HG02763 (cell line): ENCODE data around the gene ZCCHC18.
"Not testable (repeated sequence)": the region's sequence is repeated elsewhere in the genome, so short reads cannot be mapped to it uniquely, and the experiment has no call there.

Experiments used
- ATAC-seq: cut with Tn5 transposase; IDR thresholded peaks from one replicate; pipeline ENCODE4 v1.9.1; 2021; ENCODE audit warnings: mild to moderate bottlenecking, moderate library complexity; ENCODE audit not compliant: unreplicated experiment

The ZCCHC18 gene

GRCh38 chrX:104112326-104112951 lies at the start of gene ZCCHC18:
ZCCHC18 (plus strand) TSS chrX:104112523; CDS start chrX:104114112, 1,589 bp downstream.
- ATAC-seq = peak; percentile 60

DNA sequence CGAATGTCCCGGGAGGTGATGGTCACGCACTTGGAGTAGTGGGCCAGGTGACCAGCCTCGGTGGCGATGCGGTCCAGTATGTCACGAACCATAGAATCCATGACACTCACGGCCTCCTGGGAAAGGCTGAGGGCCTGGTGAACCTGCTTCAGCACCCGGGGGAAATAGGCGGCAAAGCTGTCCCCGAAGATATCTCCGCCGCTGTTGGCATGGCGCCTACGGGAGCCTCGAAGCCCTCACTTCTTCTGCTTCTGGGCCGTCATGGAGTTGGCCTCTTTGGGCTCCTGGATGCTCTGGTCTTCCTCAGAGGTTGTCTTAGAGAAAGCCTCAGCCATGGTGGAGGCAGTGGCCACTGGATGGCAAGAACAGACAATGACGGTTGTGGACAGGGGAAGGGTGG lies 49.7 kb upstream of the ZCCHC18 start:
- ATAC-seq = not testable (repeated sequence)

GRCh38 chrX:104075778-104076445 lies 36.4 kb upstream of the ZCCHC18 start, which contains the start of gene TMSB15C:
TMSB15C (minus strand) TSS chrX:104076236.
- peak; percentile 99 for ATAC-seq

DNA sequence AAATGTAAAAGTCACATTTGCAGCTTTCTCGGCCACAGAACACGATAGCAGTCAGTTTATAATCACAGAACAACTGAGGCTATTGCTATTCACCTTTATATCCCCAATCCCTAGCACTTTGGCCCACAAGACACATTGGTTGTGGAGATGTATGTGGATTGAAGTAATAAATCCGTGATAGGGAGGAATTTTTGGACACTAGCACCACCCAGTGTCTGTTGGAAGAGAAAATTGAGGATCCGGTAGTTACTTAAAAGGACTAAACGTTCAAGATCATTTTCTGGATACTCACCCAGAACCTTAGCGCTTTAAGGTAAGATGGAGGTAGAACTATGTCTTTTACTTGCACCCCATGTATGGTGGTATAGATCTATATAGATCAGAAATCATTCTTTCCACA lies 34.5 kb upstream of the ZCCHC18 start:
- not testable (repeated sequence) for ATAC-seq

DNA sequence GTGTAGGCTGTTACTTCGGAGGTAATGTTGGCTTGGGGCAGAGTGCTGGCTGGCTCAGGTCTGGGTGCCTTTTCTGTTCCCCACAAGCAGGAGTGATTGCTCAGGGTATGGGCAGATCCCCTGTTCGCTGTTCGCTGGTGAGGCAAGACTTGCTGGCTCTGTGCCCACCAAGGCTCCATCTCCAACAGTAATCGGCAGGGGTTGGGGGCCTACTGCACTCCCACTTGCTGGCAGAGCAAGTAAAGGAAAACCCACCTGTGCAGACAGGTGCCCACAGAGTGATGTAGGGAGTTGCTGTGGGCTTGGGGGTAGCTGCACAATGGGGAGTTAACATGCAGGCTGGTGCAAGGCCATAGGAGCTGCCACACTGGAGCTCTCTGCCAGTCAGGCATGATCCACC lies 28.3 kb upstream of the ZCCHC18 start:
- ATAC-seq = no peak

GRCh38 chrX:104084534-104085277 lies 27.6 kb upstream of the ZCCHC18 start:
- ATAC-seq = no peak

DNA sequence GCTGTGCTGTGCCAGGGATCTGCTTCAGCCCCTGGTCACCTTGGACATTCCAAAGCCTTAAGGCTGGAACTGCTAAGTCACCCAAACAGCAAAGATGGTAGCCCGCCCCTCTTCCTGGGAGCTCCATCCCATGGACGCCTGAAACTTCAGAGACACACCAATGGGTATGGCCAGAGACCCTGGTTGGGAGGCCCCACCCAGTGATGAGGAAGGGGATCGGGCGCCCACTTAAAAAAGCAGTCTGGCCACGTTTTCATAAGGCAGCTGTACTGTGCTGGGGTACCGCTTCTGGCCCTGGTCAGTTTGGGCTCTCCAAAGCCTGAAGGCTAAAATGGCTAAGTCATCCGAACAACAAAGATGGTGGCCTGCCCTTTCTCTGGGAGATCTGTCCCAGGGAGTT lies 26.8 kb upstream of the ZCCHC18 start:
- no peak for ATAC-seq

- no peak for ATAC-seq
Measured at GRCh38 chrX:104085919-104086318, 26.4 kb upstream of the ZCCHC18 start.

- peak; percentile 80 for ATAC-seq
Measured at GRCh38 chrX:104098151-104098808, 14.0 kb upstream of the ZCCHC18 start.

DNA sequence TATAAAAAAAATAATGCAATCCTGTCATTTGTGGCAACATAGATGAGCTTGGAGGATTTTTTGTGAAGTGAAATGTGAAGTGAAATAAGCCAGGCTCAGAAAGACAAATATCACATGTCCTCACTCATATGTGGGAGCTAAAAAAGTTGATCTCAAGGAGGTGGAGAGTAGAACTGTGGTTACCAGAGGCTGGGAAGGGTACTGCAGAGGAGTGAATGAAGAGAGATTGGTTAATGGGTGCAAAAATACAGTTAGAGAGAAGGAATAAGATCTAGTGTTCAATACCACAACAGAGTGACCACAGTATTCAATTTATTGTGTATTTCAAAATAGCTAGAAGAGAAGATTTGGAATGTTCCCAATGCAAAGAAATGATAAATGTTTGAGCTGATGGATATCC lies 13.4 kb upstream of the ZCCHC18 start:
- no peak for ATAC-seq

DNA sequence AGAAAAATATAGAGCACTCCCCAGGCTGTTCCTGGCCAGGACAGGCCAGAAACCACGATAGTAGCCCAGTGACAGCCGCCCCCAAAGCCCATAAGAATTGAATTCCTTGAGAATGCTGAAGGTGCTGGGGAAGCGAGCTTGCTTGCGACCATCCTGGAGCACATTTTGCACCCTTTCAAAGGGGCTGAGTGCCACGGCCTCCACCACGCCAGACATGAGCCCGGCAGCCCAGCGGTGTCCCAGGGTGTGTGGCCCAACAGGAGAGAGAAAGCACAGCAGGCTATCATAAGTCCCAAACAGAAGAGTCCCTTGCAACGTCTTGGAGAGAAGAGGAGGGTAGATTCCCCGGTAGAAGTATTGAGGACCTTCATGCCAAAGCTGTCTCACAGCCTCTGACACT lies 7.6 kb upstream of the ZCCHC18 start:
- ATAC-seq = no peak

GRCh38 chrX:104105330-104106262 lies 6.7 kb upstream of the ZCCHC18 start:
- ATAC-seq = no peak

DNA sequence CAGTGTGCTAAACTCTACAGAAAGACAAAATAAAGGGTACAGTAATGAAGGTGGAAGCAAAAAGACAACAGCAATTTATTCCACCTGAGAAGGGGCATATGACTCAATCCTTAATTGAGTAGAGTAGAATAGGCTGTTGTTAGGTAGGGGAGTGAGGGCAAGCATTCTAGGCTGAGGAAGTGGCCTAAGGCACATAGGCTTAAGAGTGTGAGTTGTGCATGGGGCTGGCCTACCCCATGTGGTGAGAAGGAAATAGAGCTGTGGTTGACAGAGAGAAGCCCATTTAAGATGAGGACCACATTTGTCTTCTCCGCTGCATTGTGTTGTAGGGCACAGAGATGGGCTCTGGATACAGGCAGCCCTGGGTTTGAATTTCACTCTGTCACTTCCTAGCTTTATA lies 3.4 kb upstream of the ZCCHC18 start:
- ATAC-seq = no peak

GRCh38 chrX:104110491-104111240 lies 1.7 kb upstream of the ZCCHC18 start:
- ATAC-seq = peak; percentile 36

GRCh38 chrX:104113222-104113965 lies 1.1 kb downstream of the ZCCHC18 start:
- peak; percentile 34 for ATAC-seq

GRCh38 chrX:104117759-104118158 lies 5.4 kb downstream of the ZCCHC18 start:
- ATAC-seq = no peak

GRCh38 chrX:104118765-104119164 lies 6.4 kb downstream of the ZCCHC18 start:
- no peak for ATAC-seq

DNA sequence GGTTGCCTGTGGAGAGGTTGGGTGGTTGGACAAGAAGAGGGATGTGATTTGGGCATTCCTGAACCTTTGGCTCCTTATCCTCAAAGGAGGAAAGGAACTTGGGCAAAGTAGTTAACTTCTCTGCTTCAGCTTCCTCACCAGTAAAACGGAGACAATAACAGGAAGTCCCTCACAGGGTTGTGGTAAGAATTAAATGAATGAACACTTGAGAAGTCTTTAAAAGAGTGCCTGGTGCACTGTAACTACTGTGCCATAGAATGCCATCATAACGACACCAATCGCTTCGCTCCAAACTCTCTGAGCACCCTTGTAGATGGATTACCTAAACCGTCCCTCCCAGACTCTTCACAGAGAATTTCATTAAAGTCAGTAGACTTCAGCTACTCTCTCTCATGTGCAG lies 10.5 kb downstream of the ZCCHC18 start:
- ATAC-seq = no peak

DNA sequence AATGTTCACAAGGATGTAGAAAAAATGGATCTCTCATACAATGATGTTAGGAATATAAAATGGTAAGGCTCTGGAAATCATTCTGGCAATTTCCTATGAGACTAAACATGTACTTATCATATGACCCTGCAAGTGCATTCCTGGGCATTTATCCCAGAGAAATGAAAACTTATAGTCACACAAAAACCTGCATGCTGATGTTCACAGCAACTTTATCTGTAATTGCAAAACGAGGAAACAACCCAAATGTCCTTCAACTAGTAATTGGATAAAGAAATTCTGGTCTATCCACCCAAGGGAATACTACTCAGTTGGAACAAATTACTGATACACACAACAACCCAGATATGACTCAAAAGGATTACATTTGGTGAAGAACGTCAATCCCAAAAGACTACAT lies 14.5 kb downstream of the ZCCHC18 start:
- no peak for ATAC-seq
